GM18520 (cell line): Measurements from ENCODE around the gene GPR108.

ENCODE experiments used
- ATAC-seq: cut with Tn5 transposase; IDR thresholded peaks from one replicate; pipeline ENCODE4 v1.9.1; 2021; ENCODE audit not compliant: unreplicated experiment

The GPR108 gene

GRCh38 chr19:6682607-6683128, 54.7 kb downstream of the GPR108 start:
- ATAC-seq = no peak

- no peak for ATAC-seq
Observed at GRCh38 chr19:6680141-6680540, 57.2 kb downstream of the GPR108 start.
